ENCODE data around the gene TMED4. TPM values are rescaled to one million over a fixed set of nuclear protein-coding genes. Genes with fewer than 3 reads are reported as not detected.
"Not testable (repeated sequence)": the region's sequence is repeated elsewhere in the genome, so short reads cannot be mapped to it uniquely, and the experiment has no call there.

The TMED4 gene
- total RNA-seq, 2 experiments from 2014 or later, result 68.6 to 80.5 TPM

- Histone ChIP-seq H3K4me2 (ENCODE audit: low read length) (no peak overlapping the region), H3K9me3 (ENCODE audit: low read length) (no peaks in the 10 kb centered on the region), H3K79me2 (ENCODE audit: insufficient read depth, low read depth, low read length) (no peaks in the 10 kb centered on the region), H3K4me1 (ENCODE audit: insufficient read depth, low read length, poor library complexity, severe bottlenecking) (peaks cover 5% of the 10 kb centered on the region), H3K4me3 (ENCODE audit: low read depth, low read length, poor library complexity, severe bottlenecking) (no peak overlapping the region), H2AFZ (ENCODE audit: low read length) (no peak overlapping the region), H3K36me3 (ENCODE audit: insufficient read depth, low read length) (no peaks in the 10 kb centered on the region), H3K9me2 (ENCODE audit: insufficient read depth, low read length) (no peaks in the 10 kb centered on the region), H3K27ac (ENCODE audit: low read depth, low read length, poor library complexity, severe bottlenecking) (no peak overlapping the region), H4K20me1 (ENCODE audit: insufficient read depth, low read length) (no peaks in the 10 kb centered on the region)
- no TSS peak for BruUV-seq (replicated peaks)
- no peak for TF ChIP-seq EZH2phosphoT487 (IDR thresholded peaks at IDR 0.05; ENCODE audit: borderline replicate concordance, low read depth, low read length)
- no peak for TF ChIP-seq CTCF (conservative IDR thresholded peaks at IDR 0.05; ENCODE audit: low read length)
- CTCF ChIA-PET (ENCODE audit: unreplicated experiment), result no interaction called here
- intact Hi-C loops (cut with micrococcal nuclease; ENCODE audit: unreplicated experiment), result no loop called here
- POLR2A ChIA-PET, result interaction anchor here (0.7 kb wide), 1 partner anchor 194 kb away, joined by 3 read pairs; no protein-coding TSS in a partner anchor
- no peak for DNase-seq (ENCODE audit: low spot score)
These were observed 24.5 kb downstream of the TMED4 start for GRCh38 chr7:44557485-44557884.

- H3K36me3 ChIP-seq (ENCODE audit: insufficient read depth, low read length), result no peaks in the 10 kb centered on the region
- CTCF ChIA-PET (ENCODE audit: unreplicated experiment), result interaction anchor here (0.7 kb wide), 1 partner anchor 10 kb away, joined by 4 read pairs; no protein-coding TSS in a partner anchor
- DNase-seq (ENCODE audit: low spot score), result no peak
- no peak overlapping the region for H2AFZ ChIP-seq (ENCODE audit: low read length)
- no peak overlapping the region for H3K27ac ChIP-seq (ENCODE audit: low read depth, low read length, poor library complexity, severe bottlenecking)
- POLR2A ChIA-PET, result interaction anchor here (1.7 kb wide), 1 partner anchor 64 kb away, joined by 4 read pairs; no protein-coding TSS in a partner anchor
- TF ChIP-seq CTCF (conservative IDR thresholded peaks at IDR 0.05; ENCODE audit: low read length) (no peak), EZH2phosphoT487 (IDR thresholded peaks at IDR 0.05; ENCODE audit: borderline replicate concordance, low read depth, low read length) (no peak)
- no peak overlapping the region for H3K4me3 ChIP-seq (ENCODE audit: low read depth, low read length, poor library complexity, severe bottlenecking)
- intact Hi-C loops (cut with micrococcal nuclease; ENCODE audit: unreplicated experiment), result no loop called here
- no peaks in the 10 kb centered on the region for H4K20me1 ChIP-seq (ENCODE audit: insufficient read depth, low read length)
- no TSS peak for BruUV-seq (replicated peaks)
- no peaks in the 10 kb centered on the region for H3K79me2 ChIP-seq (ENCODE audit: insufficient read depth, low read depth, low read length)
- H3K4me2 ChIP-seq (ENCODE audit: low read length), result no peak overlapping the region
- H3K9me3 ChIP-seq (ENCODE audit: low read length), result no peaks in the 10 kb centered on the region
- H3K4me1 ChIP-seq (ENCODE audit: insufficient read depth, low read length, poor library complexity, severe bottlenecking), result peaks cover 5% of the 10 kb centered on the region
- no peaks in the 10 kb centered on the region for H3K9me2 ChIP-seq (ENCODE audit: insufficient read depth, low read length)
These were observed 26.7 kb downstream of the TMED4 start for GRCh38 chr7:44555350-44555749.

GRCh38 chr7:44552473-44553005, 29.5 kb downstream of the TMED4 start:
- DNase-seq (ENCODE audit: low spot score); H3K36me3 ChIP-seq (ENCODE audit: insufficient read depth, low read length); H3K27ac ChIP-seq (ENCODE audit: low read depth, low read length, poor library complexity, severe bottlenecking); CTCF ChIA-PET (ENCODE audit: unreplicated experiment); H3K9me3 ChIP-seq (ENCODE audit: low read length); H3K79me2 ChIP-seq (ENCODE audit: insufficient read depth, low read depth, low read length); H2AFZ ChIP-seq (ENCODE audit: low read length); H3K9me2 ChIP-seq (ENCODE audit: insufficient read depth, low read length); H4K20me1 ChIP-seq (ENCODE audit: insufficient read depth, low read length); H3K4me1 ChIP-seq (ENCODE audit: insufficient read depth, low read length, poor library complexity, severe bottlenecking); H3K4me2 ChIP-seq (ENCODE audit: low read length); BruUV-seq (replicated peaks); H3K4me3 ChIP-seq (ENCODE audit: low read depth, low read length, poor library complexity, severe bottlenecking); intact Hi-C loops (cut with micrococcal nuclease; ENCODE audit: unreplicated experiment): not testable (repeated sequence)
- POLR2A ChIA-PET, result interaction anchor here (0.7 kb wide), 1 partner anchor 268 kb away, joined by 3 read pairs; no protein-coding TSS in a partner anchor
